ENCODE results near the gene CREB1.

The CREB1 gene

DNA sequence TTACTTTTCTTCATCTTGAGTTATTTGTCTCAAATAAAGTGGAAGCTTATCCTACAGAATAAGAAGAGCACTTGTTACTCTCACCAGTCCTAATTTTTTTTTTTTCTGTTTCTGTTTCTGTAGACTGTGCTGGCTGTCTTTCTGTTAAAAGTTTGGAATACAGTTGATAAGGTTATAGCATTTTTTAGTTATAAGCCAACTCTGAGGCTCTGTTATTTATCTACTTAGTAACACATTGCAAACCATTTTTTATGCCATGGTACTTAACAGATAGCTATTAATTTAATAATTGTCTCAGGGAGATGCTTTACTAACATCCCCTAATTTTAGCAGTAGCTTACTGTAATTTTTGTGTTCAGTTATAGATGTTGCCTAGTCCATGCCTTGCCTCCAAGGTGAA lies 37.9 kb downstream of the CREB1 start:
- TF ChIP-seq, protein P1, sequence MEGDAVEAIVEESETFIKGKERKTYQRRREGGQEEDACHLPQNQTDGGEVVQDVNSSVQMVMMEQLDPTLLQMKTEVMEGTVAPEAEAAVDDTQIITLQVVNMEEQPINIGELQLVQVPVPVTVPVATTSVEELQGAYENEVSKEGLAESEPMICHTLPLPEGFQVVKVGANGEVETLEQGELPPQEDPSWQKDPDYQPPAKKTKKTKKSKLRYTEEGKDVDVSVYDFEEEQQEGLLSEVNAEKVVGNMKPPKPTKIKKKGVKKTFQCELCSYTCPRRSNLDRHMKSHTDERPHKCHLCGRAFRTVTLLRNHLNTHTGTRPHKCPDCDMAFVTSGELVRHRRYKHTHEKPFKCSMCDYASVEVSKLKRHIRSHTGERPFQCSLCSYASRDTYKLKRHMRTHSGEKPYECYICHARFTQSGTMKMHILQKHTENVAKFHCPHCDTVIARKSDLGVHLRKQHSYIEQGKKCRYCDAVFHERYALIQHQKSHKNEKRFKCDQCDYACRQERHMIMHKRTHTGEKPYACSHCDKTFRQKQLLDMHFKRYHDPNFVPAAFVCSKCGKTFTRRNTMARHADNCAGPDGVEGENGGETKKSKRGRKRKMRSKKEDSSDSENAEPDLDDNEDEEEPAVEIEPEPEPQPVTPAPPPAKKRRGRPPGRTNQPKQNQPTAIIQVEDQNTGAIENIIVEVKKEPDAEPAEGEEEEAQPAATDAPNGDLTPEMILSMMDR (IDR thresholded peaks at IDR 0.05; ENCODE audit: insufficient read depth, low read length, poor library complexity, severe bottlenecking): no peak
- Histone ChIP-seq H3K36me3 (ENCODE audit: control insufficient read depth, insufficient read depth, low read length) (no peaks in the 10 kb centered on the region; the same call in none of the 2 replicates), H3K4me3 (replicated peaks; ENCODE audit: low read depth, low read length) (no peak overlapping the region), H3K27me3 (replicated peaks; ENCODE audit: control insufficient read depth, insufficient read depth, low read length) (no peaks in the 10 kb centered on the region)
- DNase-seq (ENCODE audit: extremely low read depth, insufficient read length): no peak

DNA sequence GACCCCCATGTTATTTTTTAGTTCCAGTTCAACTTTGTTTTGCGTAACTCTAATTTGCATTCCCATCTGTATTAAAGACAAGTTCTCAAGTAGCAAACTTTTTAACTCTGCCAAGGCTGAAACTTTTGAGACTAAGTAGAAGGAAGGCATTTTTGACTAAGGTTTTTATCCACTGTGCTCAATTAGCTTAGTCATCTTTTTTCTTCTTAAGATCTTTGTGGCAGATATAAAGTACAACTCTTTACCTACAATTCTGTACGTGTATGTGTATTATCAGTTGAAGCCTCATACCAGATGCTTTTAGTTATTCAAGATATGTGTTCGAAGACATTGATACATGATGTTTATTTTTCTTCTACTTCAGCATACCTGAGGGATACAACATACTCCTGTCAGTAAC lies 41.6 kb downstream of the CREB1 start:
- Histone ChIP-seq H3K27me3 (replicated peaks; ENCODE audit: control insufficient read depth, insufficient read depth, low read length) (no peaks in the 10 kb centered on the region), H3K4me3 (replicated peaks; ENCODE audit: low read depth, low read length) (no peak overlapping the region), H3K36me3 (ENCODE audit: control insufficient read depth, insufficient read depth, low read length) (peaks cover 3% of the 10 kb centered on the region)
- TF ChIP-seq, protein P1 (IDR thresholded peaks at IDR 0.05; ENCODE audit: insufficient read depth, low read length, poor library complexity, severe bottlenecking): no peak
- no peak for DNase-seq (ENCODE audit: extremely low read depth, insufficient read length)

DNA sequence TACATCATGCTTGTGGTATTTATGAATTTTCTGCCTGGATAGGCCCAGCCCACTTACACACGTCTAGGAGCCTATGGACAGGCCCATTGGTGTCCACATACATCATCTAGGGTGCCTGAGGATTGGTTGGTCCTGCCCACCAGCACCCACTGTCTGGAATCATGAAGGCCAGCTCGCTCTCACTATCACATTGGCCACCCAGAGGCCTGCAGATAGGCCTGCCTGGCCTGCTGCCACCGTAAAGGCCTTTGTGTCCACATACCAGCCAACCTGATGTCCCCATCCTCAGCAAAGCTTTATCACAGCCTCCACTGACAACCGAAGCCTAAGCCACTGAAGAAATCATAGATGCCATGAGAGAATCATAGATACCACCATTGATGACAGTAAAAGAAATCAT lies 55.2 kb downstream of the CREB1 start:
- H3K36me3 ChIP-seq (ENCODE audit: control insufficient read depth, insufficient read depth, low read length): peaks cover 5% of the 10 kb centered on the region
- DNase-seq (ENCODE audit: extremely low read depth, insufficient read length): no peak
- no peak overlapping the region for H3K4me3 ChIP-seq (replicated peaks; ENCODE audit: low read depth, low read length)
- no peaks in the 10 kb centered on the region for H3K27me3 ChIP-seq (replicated peaks; ENCODE audit: control insufficient read depth, insufficient read depth, low read length)
- TF ChIP-seq, protein P1 (IDR thresholded peaks at IDR 0.05; ENCODE audit: insufficient read depth, low read length, poor library complexity, severe bottlenecking): no peak

DNA sequence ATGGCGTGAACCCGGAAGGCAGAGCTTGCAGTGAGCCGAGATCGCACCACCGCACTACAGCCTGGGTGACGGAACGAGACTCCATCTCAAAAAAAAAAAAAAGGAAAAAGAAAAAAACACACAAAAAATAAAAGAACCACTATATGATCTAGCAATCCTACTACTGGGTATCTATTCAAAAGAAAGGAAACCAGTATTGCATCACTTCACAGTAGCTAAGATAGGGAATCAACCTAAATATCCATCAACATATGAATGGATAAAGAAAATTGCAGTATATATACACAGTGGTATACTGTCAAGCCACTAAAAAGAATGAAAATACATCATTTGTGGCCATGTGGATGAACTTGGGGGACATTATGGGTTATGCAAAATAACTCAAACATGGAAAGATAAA lies 57.5 kb downstream of the CREB1 start:
- Histone ChIP-seq H3K36me3 (ENCODE audit: control insufficient read depth, insufficient read depth, low read length) (peaks cover 3% of the 10 kb centered on the region), H3K4me3 (replicated peaks; ENCODE audit: low read depth, low read length) (no peak overlapping the region), H3K27me3 (replicated peaks; ENCODE audit: control insufficient read depth, insufficient read depth, low read length) (no peaks in the 10 kb centered on the region)
- no peak for DNase-seq (ENCODE audit: extremely low read depth, insufficient read length)
- TF ChIP-seq, protein P1 (IDR thresholded peaks at IDR 0.05; ENCODE audit: insufficient read depth, low read length, poor library complexity, severe bottlenecking): no peak

DNA sequence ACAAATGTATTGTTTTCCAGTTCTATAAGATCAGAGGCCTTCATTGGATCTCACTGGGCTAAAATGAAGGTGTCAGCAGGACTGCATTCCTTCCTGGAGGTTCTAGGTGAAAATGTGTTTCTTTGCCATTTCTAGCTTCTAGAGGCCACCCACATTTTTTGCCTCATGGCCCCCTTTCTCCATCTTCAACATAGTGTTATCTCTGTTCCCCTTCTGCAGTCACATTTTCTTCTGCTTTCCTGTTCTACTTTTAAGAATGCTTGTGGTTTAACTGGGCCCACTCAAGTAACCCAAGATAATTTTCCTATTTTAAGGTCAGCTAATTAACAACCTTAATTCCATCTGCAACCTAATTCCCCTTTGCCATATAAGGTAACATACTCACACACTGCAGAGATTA lies 59.4 kb downstream of the CREB1 start:
- Histone ChIP-seq H3K27me3 (replicated peaks; ENCODE audit: control insufficient read depth, insufficient read depth, low read length) (no peaks in the 10 kb centered on the region), H3K4me3 (replicated peaks; ENCODE audit: low read depth, low read length) (no peak overlapping the region), H3K36me3 (ENCODE audit: control insufficient read depth, insufficient read depth, low read length) (peaks cover 4% of the 10 kb centered on the region)
- TF ChIP-seq, protein P1 (IDR thresholded peaks at IDR 0.05; ENCODE audit: insufficient read depth, low read length, poor library complexity, severe bottlenecking): no peak
- DNase-seq (ENCODE audit: extremely low read depth, insufficient read length): no peak

DNA sequence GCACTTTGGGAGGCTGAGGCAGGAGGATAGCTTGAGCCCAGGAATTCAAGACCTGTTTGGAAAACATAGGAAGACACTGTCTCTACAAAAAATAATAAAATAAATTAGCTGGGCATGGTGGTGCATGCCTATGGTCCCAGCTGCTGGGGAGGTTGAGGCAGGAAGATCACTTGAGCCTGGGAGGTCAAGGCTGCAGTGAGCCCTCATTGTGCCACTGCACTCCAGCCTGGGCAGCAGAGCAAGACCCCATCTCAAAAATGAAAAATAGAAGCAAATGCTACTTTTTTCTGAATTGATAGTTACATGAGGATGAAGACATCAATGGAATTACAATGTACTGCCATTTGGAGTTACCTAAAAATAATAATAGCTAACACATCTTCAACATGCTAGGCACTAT lies 63.5 kb downstream of the CREB1 start:
- no peak overlapping the region for H3K4me3 ChIP-seq (replicated peaks; ENCODE audit: low read depth, low read length)
- DNase-seq (ENCODE audit: extremely low read depth, insufficient read length): no peak
- no peaks in the 10 kb centered on the region for H3K27me3 ChIP-seq (replicated peaks; ENCODE audit: control insufficient read depth, insufficient read depth, low read length)
- H3K36me3 ChIP-seq (ENCODE audit: control insufficient read depth, insufficient read depth, low read length): peaks cover 1% of the 10 kb centered on the region
- TF ChIP-seq, protein P1 (IDR thresholded peaks at IDR 0.05; ENCODE audit: insufficient read depth, low read length, poor library complexity, severe bottlenecking): no peak
